MCF 10A (cell line): ENCODE data around the gene CPXM1. TPM values are rescaled to one million over a fixed set of nuclear protein-coding genes. Genes with fewer than 3 reads are reported as not detected.

Experiments
- BruUV-seq: library from RNA; stranded (reverse); fragments of 400-500 nt; replicated peaks from 2 replicates; lab custom pipeline; 2021; lab: Mats Ljungman, UMichigan
- CTCF ChIA-PET: fragments of 300-600 bp; sonication (Branson Sonifier 250); formaldehyde crosslinking; extraction: SDS; loops from one replicate; lab custom pipeline; 2021; ENCODE audit warnings: antibody characterized with exemption, inconsistent platforms; lab: Yijun Ruan, JAX
- POLR2A ChIA-PET: fragments of 300-600, 350-650 bp; sonication (Branson Sonifier 250); formaldehyde crosslinking; extraction: SDS; loops from one replicate; lab custom pipeline; 2020; ENCODE audit warnings: antibody characterized with exemption, inconsistent platforms; lab: Yijun Ruan, JAX
- DNase-seq: peaks from one replicate; pipeline ENCODE4 v3.0.0-alpha.2; 2018; ENCODE audit not compliant: unreplicated experiment
- H3K27ac Mint-ChIP-seq: one replicate; pipeline ENCODE4 v1.8.0; 2022; ENCODE audit warnings: mild to moderate bottlenecking, low read depth, mixed read lengths; ENCODE audit not compliant: unreplicated experiment
- H3K27me3 Mint-ChIP-seq: one replicate; pipeline ENCODE4 v1.8.0; 2022; ENCODE audit warnings: mixed read lengths; ENCODE audit not compliant: insufficient read depth, unreplicated experiment
- H3K36me3 Mint-ChIP-seq: one replicate; pipeline ENCODE4 v1.8.0; 2022; ENCODE audit warnings: mild to moderate bottlenecking, moderate library complexity, mixed read lengths; ENCODE audit not compliant: insufficient read depth, unreplicated experiment
- H3K4me1 Mint-ChIP-seq: one replicate; pipeline ENCODE4 v1.8.0; 2022; ENCODE audit warnings: mixed read lengths; ENCODE audit not compliant: insufficient read depth, unreplicated experiment
- H3K4me3 Mint-ChIP-seq: one replicate; pipeline ENCODE4 v1.8.0; 2022; ENCODE audit warnings: mild to moderate bottlenecking, moderate library complexity, mixed read lengths; ENCODE audit not compliant: unreplicated experiment
- H3K9me3 Mint-ChIP-seq: one replicate; pipeline ENCODE4 v1.8.0; 2022; ENCODE audit warnings: mixed read lengths; ENCODE audit not compliant: unreplicated experiment
- CTCF ChIP-seq: fragments of 200-600 bp; IDR thresholded peaks from one replicate; pipeline ENCODE4 v1.8.0; 2022; ENCODE audit warnings: antibody characterized with exemption, mild to moderate bottlenecking; ENCODE audit not compliant: unreplicated experiment
- intact Hi-C: fragments of 100-400 bp; cut with micrococcal nuclease; formaldehyde crosslinking; loops from 2 replicates; pipeline ENCODE4 v1.14.1; 2022
- total RNA-seq: library from RNA; stranded (reverse); gene quantifications from 2 replicates; pipeline ENCODE4 v1.2.3, GENCODE V29; 2022

Gene CPXM1
- total RNA-seq, 1 experiment from 2014 or later = not detected

GRCh38 chr20:2767768-2768631, 32.4 kb downstream of the CPXM1 start:
- peak; percentile 75 for DNase-seq
- no TSS peak for BruUV-seq
- no peak for TF ChIP-seq CTCF
- POLR2A ChIA-PET = interaction anchor here (0.7 kb wide), 1 partner anchor 72 kb away, joined by 5 read pairs; no protein-coding TSS in a partner anchor
- Mint-ChIP-seq H3K4me3 (no peak overlapping the region), H3K9me3 (no peaks in the 10 kb centered on the region), H3K4me1 (peaks cover 15% of the 10 kb centered on the region), H3K27ac (no peak overlapping the region), H3K27me3 (peaks cover 37% of the 10 kb centered on the region), H3K36me3 (no peaks in the 10 kb centered on the region)
- intact Hi-C loops = no loop called here
- CTCF ChIA-PET = interaction anchor here (0.9 to 1.1 kb wide), 2 partner anchors 15 to 561 kb away, joined by 3 to 6 read pairs; no protein-coding TSS in a partner anchor

GRCh38 chr20:2763186-2763585, 37.2 kb downstream of the CPXM1 start:
- TF ChIP-seq CTCF = no peak
- H3K36me3 Mint-ChIP-seq = no peaks in the 10 kb centered on the region
- peaks cover 21% of the 10 kb centered on the region for H3K27me3 Mint-ChIP-seq
- ChIA-PET POLR2A (no interaction called here), CTCF (interaction anchor here (0.7 to 3.3 kb wide), 4 partner anchors 8 to 45 kb away, joined by 3 to 14 read pairs (median 4); no protein-coding TSS in a partner anchor)
- H3K4me1 Mint-ChIP-seq = peaks cover 9% of the 10 kb centered on the region
- DNase-seq = no peak
- H3K4me3 Mint-ChIP-seq = no peak overlapping the region
- H3K27ac Mint-ChIP-seq = no peak overlapping the region
- BruUV-seq = no TSS peak
- H3K9me3 Mint-ChIP-seq = no peaks in the 10 kb centered on the region
- intact Hi-C loops = no loop called here

- no peak for TF ChIP-seq CTCF
- ChIA-PET CTCF (interaction anchor here (0.7 to 3.3 kb wide), 2 partner anchors 9 to 45 kb away, joined by 3 to 14 read pairs; no protein-coding TSS in a partner anchor), POLR2A (interaction anchor here (0.6 kb wide), 1 partner anchor 32 kb away, joined by 3 read pairs; no protein-coding TSS in a partner anchor)
- DNase-seq = no peak
- intact Hi-C loops = no loop called here
- H3K9me3 Mint-ChIP-seq = no peaks in the 10 kb centered on the region
- H3K36me3 Mint-ChIP-seq = no peaks in the 10 kb centered on the region
- no peak overlapping the region for H3K27ac Mint-ChIP-seq
- peaks cover 3% of the 10 kb centered on the region for H3K4me1 Mint-ChIP-seq
- peaks cover 20% of the 10 kb centered on the region for H3K27me3 Mint-ChIP-seq
- no peak overlapping the region for H3K4me3 Mint-ChIP-seq
- BruUV-seq = no TSS peak
Measured at GRCh38 chr20:2762578-2763131, 37.8 kb downstream of the CPXM1 start.

- TF ChIP-seq CTCF = no peak
- no peaks in the 10 kb centered on the region for H3K36me3 Mint-ChIP-seq
- intact Hi-C loops = no loop called here
- no peaks in the 10 kb centered on the region for H3K9me3 Mint-ChIP-seq
- POLR2A ChIA-PET = interaction anchor here (0.6 kb wide), 1 partner anchor 33 kb away, joined by 3 read pairs; no protein-coding TSS in a partner anchor
- CTCF ChIA-PET = interaction anchor here (3.3 kb wide), 1 partner anchor 9 kb away, joined by 14 read pairs; no protein-coding TSS in a partner anchor
- no peaks in the 10 kb centered on the region for H3K4me1 Mint-ChIP-seq
- H3K27me3 Mint-ChIP-seq = peaks cover 12% of the 10 kb centered on the region
- H3K4me3 Mint-ChIP-seq = no peak overlapping the region
- DNase-seq = no peak
- H3K27ac Mint-ChIP-seq = no peak overlapping the region
- BruUV-seq = no TSS peak
Measured at GRCh38 chr20:2761885-2762284, 38.5 kb downstream of the CPXM1 start.
